H9 (cell line): Measurements from ENCODE around the gene CHST2. TPM values are rescaled to one million over a fixed set of nuclear protein-coding genes. Genes with fewer than 3 reads are reported as not detected.

ENCODE experiments used
- DNase-seq: peaks from one replicate; pipeline ENCODE4 v3.0.0-alpha.2; 2017
- H2AFZ ChIP-seq: one replicate; pipeline ENCODE4 v1.6.1; 2013; ENCODE audit warnings: mild to moderate bottlenecking, low read length, control low read depth, moderate library complexity
- H2AK5ac ChIP-seq: 2 replicates; pipeline ENCODE4 v1.6.1; 2013; ENCODE audit warnings: low read length, control low read depth, mixed read lengths; ENCODE audit not compliant: insufficient read length
- H2BK120ac ChIP-seq: one replicate; pipeline ENCODE4 v1.6.1; 2013; ENCODE audit warnings: low read depth, mild to moderate bottlenecking, low read length, control low read depth, inconsistent platforms; ENCODE audit not compliant: poor library complexity, severe bottlenecking
- H2BK12ac ChIP-seq: 2 replicates; pipeline ENCODE4 v1.6.1; 2013; ENCODE audit warnings: low read length, control low read depth, mixed read lengths, low read depth; ENCODE audit not compliant: insufficient read length
- H2BK15ac ChIP-seq: 2 replicates; pipeline ENCODE4 v1.6.1; 2013; ENCODE audit warnings: low read depth, low read length, control low read depth
- H2BK20ac ChIP-seq: one replicate; pipeline ENCODE4 v1.6.1; 2013; ENCODE audit warnings: low read depth, mild to moderate bottlenecking, low read length, control low read depth, inconsistent platforms; ENCODE audit not compliant: poor library complexity, severe bottlenecking
- H2BK5ac ChIP-seq: 2 replicates; pipeline ENCODE4 v1.6.1; 2013; ENCODE audit warnings: low read length, control low read depth, mixed read lengths; ENCODE audit not compliant: insufficient read length
- H3K14ac ChIP-seq: 2 replicates; pipeline ENCODE4 v1.6.1; 2013; ENCODE audit warnings: low read length, control low read depth; ENCODE audit not compliant: insufficient read depth
- H3K18ac ChIP-seq: 2 replicates; pipeline ENCODE4 v1.6.1; 2013; ENCODE audit warnings: low read depth, mild to moderate bottlenecking, mixed read lengths, low read length, control low read depth; ENCODE audit not compliant: insufficient read length
- H3K23ac ChIP-seq: 2 replicates; pipeline ENCODE4 v1.6.1; 2013; ENCODE audit warnings: low read length, control low read depth, mixed read lengths, low read depth; ENCODE audit not compliant: insufficient read length
- H3K23me2 ChIP-seq: 2 replicates; pipeline ENCODE4 v1.6.1; 2013; ENCODE audit warnings: low read depth, mild to moderate bottlenecking, mixed read lengths, low read length, control low read depth; ENCODE audit not compliant: insufficient read length, poor library complexity, severe bottlenecking
- H3K27ac ChIP-seq: 2 replicates; pipeline ENCODE4 v1.5.1; 2013; ENCODE audit warnings: low read length, control low read depth, mixed read lengths, low read depth; ENCODE audit not compliant: insufficient read length
- H3K27me3 ChIP-seq: 2 replicates; pipeline ENCODE4 v1.6.1; 2013; ENCODE audit warnings: low read length, control low read depth, inconsistent platforms; ENCODE audit not compliant: insufficient read depth
- H3K4ac ChIP-seq: 2 replicates; pipeline ENCODE4 v1.6.1; 2013; ENCODE audit warnings: low read depth, mild to moderate bottlenecking, control low read depth, inconsistent platforms, low read length, moderate library complexity
- H3K4me1 ChIP-seq: 2 replicates; pipeline ENCODE4 v1.6.1; 2013; ENCODE audit warnings: low read length, control low read depth, inconsistent platforms; ENCODE audit not compliant: insufficient read depth
- H3K4me2 ChIP-seq: 2 replicates; pipeline ENCODE4 v1.6.1; 2013; ENCODE audit warnings: low read length, control low read depth, mixed read lengths; ENCODE audit not compliant: insufficient read length, insufficient read depth
- H3K56ac ChIP-seq: 2 replicates; pipeline ENCODE4 v1.6.1; 2013; ENCODE audit warnings: low read depth, mild to moderate bottlenecking, mixed read lengths, low read length, control low read depth; ENCODE audit not compliant: insufficient read length
- H3K79me1 ChIP-seq: 2 replicates; pipeline ENCODE4 v1.6.1; 2013; ENCODE audit warnings: low read depth, mild to moderate bottlenecking, moderate library complexity, low read length, control low read depth, inconsistent platforms; ENCODE audit not compliant: insufficient read depth, poor library complexity, severe bottlenecking
- H3K79me2 ChIP-seq: 2 replicates; pipeline ENCODE4 v1.6.1; 2013; ENCODE audit warnings: low read length, control low read depth, inconsistent platforms; ENCODE audit not compliant: insufficient read depth
- H3K9ac ChIP-seq: 2 replicates; pipeline ENCODE4 v1.6.1; 2013; ENCODE audit warnings: low read length, control low read depth, mixed read lengths; ENCODE audit not compliant: insufficient read length; ENCODE audit errors: extremely low read depth
- H3K9me3 ChIP-seq: one replicate; pipeline ENCODE4 v1.6.1; 2013; ENCODE audit warnings: low read depth, low read length, inconsistent platforms; ENCODE audit not compliant: control insufficient read depth
- H3T11ph ChIP-seq: one replicate; pipeline ENCODE4 v1.6.1; 2013; ENCODE audit warnings: mild to moderate bottlenecking, low read length, control low read depth, inconsistent platforms
- H4K20me1 ChIP-seq: one replicate; pipeline ENCODE4 v1.6.1; 2013; ENCODE audit not compliant: control insufficient read depth, insufficient read length, insufficient read depth
- H4K5ac ChIP-seq: 2 replicates; pipeline ENCODE4 v1.6.1; 2013; ENCODE audit warnings: low read depth, mild to moderate bottlenecking, mixed read lengths, low read length, control low read depth; ENCODE audit not compliant: insufficient read length
- H4K8ac ChIP-seq: replicated peaks from 2 replicates; pipeline ENCODE4 v1.6.1; 2013; ENCODE audit warnings: low read length, control low read depth, mixed read lengths, low read depth; ENCODE audit not compliant: insufficient read length
- H4K91ac ChIP-seq: 2 replicates; pipeline ENCODE4 v1.6.1; 2013; ENCODE audit warnings: low read depth, mild to moderate bottlenecking, moderate library complexity, mixed read lengths, low read length, control low read depth; ENCODE audit not compliant: insufficient read length
- H3K27ac Mint-ChIP-seq, 3 experiments: 2 replicates in 2 of 3; 3 replicates in 1 of 3; pipeline ENCODE4 v1.8.0; 2020 to 2021; ENCODE audit warnings: mixed read lengths in 3 of 3, mild to moderate bottlenecking in 1 of 3, moderate library complexity in 1 of 3
- H3K27me3 Mint-ChIP-seq: 2 replicates; pipeline ENCODE4 v1.8.0; 2021; ENCODE audit warnings: low read depth, mild to moderate bottlenecking, moderate library complexity, mixed read lengths
- H3K36me3 Mint-ChIP-seq, 3 experiments: 2 replicates in 2 of 3; 3 replicates in 1 of 3; pipeline ENCODE4 v1.8.0; 2020 to 2021; ENCODE audit warnings: low read depth in 3 of 3, mixed read lengths in 3 of 3; ENCODE audit not compliant: insufficient read depth in 1 of 3
- H3K4me1 Mint-ChIP-seq, 2 experiments: 2 replicates each; pipeline ENCODE4 v1.8.0; 2020; ENCODE audit warnings: mixed read lengths in 2 of 2
- H3K4me3 Mint-ChIP-seq, 2 experiments: 2 replicates in 1 of 2; 3 replicates in 1 of 2; pipeline ENCODE4 v1.8.0; 2020 to 2021; ENCODE audit warnings: mild to moderate bottlenecking in 2 of 2, mixed read lengths in 2 of 2, moderate library complexity in 1 of 2
- H3K9me3 Mint-ChIP-seq, 2 experiments: 2 replicates in 1 of 2; 3 replicates in 1 of 2; pipeline ENCODE4 v1.8.0; 2020; ENCODE audit warnings: mild to moderate bottlenecking in 2 of 2, mixed read lengths in 2 of 2, moderate library complexity in 1 of 2
- WGBS: extraction: QIAGEN DNeasy Blood & Tissue Kit; methylation state at CpG from one replicate; pipeline ENCODE4 v1.1.7; 2013; ENCODE audit warnings: missing lambda C conversion rate, low lambda C conversion rate, mixed read lengths; ENCODE audit not compliant: insufficient read length; ENCODE audit errors: extremely low coverage; 5-methylcytosine and 5-hydroxymethylcytosine counted together
- total RNA-seq: library from RNA; stranded (reverse); gene quantifications from 2 replicates; pipeline ENCODE4 v1.2.1, GENCODE V29; 2021
- TF ChIP-seq, protein P1 (sequence below): fragments of 200-600 bp; sonication (generic); conservative IDR thresholded peaks from 3 replicates; pipeline ENCODE4 v1.8.0; 2021; ENCODE audit warnings: antibody characterized with exemption, mild to moderate bottlenecking

Gene CHST2
- total RNA-seq, 1 experiment from 2014 or later: 5.8 TPM

DNA sequence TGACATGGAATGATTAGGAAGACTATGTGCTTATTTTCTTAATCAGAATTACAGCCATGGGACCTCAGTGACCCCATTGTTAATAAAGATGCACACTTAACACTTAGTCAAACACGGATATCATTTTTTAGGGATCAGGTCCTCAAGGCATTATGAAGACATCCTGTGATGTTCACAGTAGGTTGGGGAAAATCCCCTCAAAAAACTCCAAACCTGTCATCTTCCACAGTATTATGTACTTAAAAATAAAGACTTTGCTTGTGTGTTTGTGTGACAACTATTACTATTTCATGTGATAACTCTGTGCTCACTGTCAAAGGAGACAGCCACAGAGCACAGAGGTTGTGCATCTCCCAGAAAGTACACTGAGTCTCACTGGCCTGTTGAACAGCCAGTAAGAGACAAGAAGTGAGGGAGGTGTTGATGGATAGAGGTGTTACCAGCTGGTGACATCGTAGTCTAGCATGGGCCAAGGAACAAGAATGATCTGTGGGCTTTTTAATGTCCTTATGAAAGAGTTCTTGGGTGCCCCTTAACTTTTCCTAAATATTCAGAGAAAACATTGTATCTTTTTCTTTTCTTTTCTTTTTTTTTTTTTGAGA, 18.0 kb downstream of the CHST2 start:
- H3K4ac ChIP-seq: no peak overlapping the region
- no peak overlapping the region for H3K4me3 Mint-ChIP-seq
- no peak overlapping the region for H3K23ac ChIP-seq
- H3K9ac ChIP-seq: no peak overlapping the region
- no peaks in the 10 kb centered on the region for H3K23me2 ChIP-seq
- no peak overlapping the region for H2BK12ac ChIP-seq
- H3K4me2 ChIP-seq: no peak overlapping the region
- H2BK5ac ChIP-seq: no peak overlapping the region
- no peaks in the 10 kb centered on the region for H3K27me3 Mint-ChIP-seq
- no peak overlapping the region for H3K18ac ChIP-seq
- H3T11ph ChIP-seq: no peak overlapping the region
- no peaks in the 10 kb centered on the region for H3K9me3 ChIP-seq
- H3K4me1 ChIP-seq: peaks cover 7% of the 10 kb centered on the region; the same call in 1 of the 2 replicates
- no peak overlapping the region for H4K91ac ChIP-seq
- no peaks in the 10 kb centered on the region for H3K79me2 ChIP-seq
- H3K79me1 ChIP-seq: no peaks in the 10 kb centered on the region
- H3K36me3 Mint-ChIP-seq: no peaks in the 10 kb centered on the region; a peak in 1 of 7 replicates
- H4K8ac ChIP-seq: no peak overlapping the region
- H4K5ac ChIP-seq: no peak overlapping the region
- DNase-seq: no peak
- no peak overlapping the region for H2BK120ac ChIP-seq
- H2BK15ac ChIP-seq: no peak overlapping the region
- no CpG with 5 or more reads among the region's 2 CpGs for WGBS
- H3K9me3 Mint-ChIP-seq: no peaks in the 10 kb centered on the region
- H3K27ac ChIP-seq: no peak overlapping the region
- no peak overlapping the region for H3K56ac ChIP-seq
- TF ChIP-seq, protein P1, sequence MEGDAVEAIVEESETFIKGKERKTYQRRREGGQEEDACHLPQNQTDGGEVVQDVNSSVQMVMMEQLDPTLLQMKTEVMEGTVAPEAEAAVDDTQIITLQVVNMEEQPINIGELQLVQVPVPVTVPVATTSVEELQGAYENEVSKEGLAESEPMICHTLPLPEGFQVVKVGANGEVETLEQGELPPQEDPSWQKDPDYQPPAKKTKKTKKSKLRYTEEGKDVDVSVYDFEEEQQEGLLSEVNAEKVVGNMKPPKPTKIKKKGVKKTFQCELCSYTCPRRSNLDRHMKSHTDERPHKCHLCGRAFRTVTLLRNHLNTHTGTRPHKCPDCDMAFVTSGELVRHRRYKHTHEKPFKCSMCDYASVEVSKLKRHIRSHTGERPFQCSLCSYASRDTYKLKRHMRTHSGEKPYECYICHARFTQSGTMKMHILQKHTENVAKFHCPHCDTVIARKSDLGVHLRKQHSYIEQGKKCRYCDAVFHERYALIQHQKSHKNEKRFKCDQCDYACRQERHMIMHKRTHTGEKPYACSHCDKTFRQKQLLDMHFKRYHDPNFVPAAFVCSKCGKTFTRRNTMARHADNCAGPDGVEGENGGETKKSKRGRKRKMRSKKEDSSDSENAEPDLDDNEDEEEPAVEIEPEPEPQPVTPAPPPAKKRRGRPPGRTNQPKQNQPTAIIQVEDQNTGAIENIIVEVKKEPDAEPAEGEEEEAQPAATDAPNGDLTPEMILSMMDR: no peak
- no peak overlapping the region for H2AK5ac ChIP-seq
- H3K27ac Mint-ChIP-seq: no peak overlapping the region
- H3K4me1 Mint-ChIP-seq: peaks cover 12 to 17% of the 10 kb centered on the region in 2 experiments
- H2BK20ac ChIP-seq: no peak overlapping the region
- no peak overlapping the region for H2AFZ ChIP-seq
- H3K27me3 ChIP-seq: no peaks in the 10 kb centered on the region
- no peaks in the 10 kb centered on the region for H4K20me1 ChIP-seq
- no peak overlapping the region for H3K14ac ChIP-seq
